Ovary (tissue), 3 donors: ENCODE data around the gene CEBPG.

Source experiments
- CTCF ChIP-seq, 3 donors: fragments of 450-650 bp in 2 of 3; fragments of 200-600 bp in 1 of 3; IDR thresholded peaks; one replicate each; pipeline versions ENCODE4 v1.5.1 to v1.8.0; 2016 to 2022; ENCODE audit warnings: antibody characterized with exemption in 3 of 3, mild to moderate bottlenecking in 1 of 3
- EP300 ChIP-seq: sonication (generic); formaldehyde crosslinking; IDR thresholded peaks from one replicate; pipeline ENCODE4 v1.6.1; 2017; ENCODE audit warnings: antibody characterized with exemption
- donor health status: DM: no; HTN: no; CAD: no.

GRCh38 chr19:33420821-33421220, 47.3 kb downstream of the CEBPG start:
- TF ChIP-seq CTCF (IDR thresholded peaks at IDR 0.05) = no peak
- no peak for TF ChIP-seq EP300
